ENCODE data around the gene MMP24.

The MMP24 gene

GRCh38 chr20:35298264-35298663 is 71.8 kb downstream of the MMP24 start:
- no peak overlapping the region for H3K23ac ChIP-seq (ENCODE audit: low read depth, low read length, poor library complexity)

GRCh38 chr20:35299780-35300179 is 73.3 kb downstream of the MMP24 start:
- WGBS, 2 donors (ENCODE audit: extremely low coverage in 2 of 2, insufficient read length in 2 of 2, insufficient replicate concordance in 1 of 2): no CpG with 5 or more reads among the region's 4 CpGs
- Histone ChIP-seq H3K4me3 (ENCODE audit: low read length in 2 of 2) (peak overlapping the region in 1 of 2 donors; percentile 46), H2BK120ac (ENCODE audit: low read depth, low read length) (no peak overlapping the region), H3K9me3 (replicated peaks in 1 of 2; ENCODE audit: control insufficient read depth in 2 of 2, insufficient read depth in 1 of 2, low read depth in 1 of 2, low read length in 2 of 2) (no peaks in the 10 kb centered on the region), H4K8ac (ENCODE audit: low read depth, low read length) (no peak overlapping the region), H3K23ac (ENCODE audit: low read depth, low read length, poor library complexity) (no peak overlapping the region), H3K4me2 (ENCODE audit: insufficient read depth, low read length, poor library complexity, severe bottlenecking) (no peak overlapping the region), H3K79me1 (ENCODE audit: low read depth, low read length) (no peaks in the 10 kb centered on the region), H3K36me3 (replicated peaks in 1 of 2; ENCODE audit: control insufficient read depth in 2 of 2, insufficient read depth in 2 of 2, low read length in 2 of 2) (peaks cover 0 to 3% of the 10 kb centered on the region in 2 donors), H4K91ac (ENCODE audit: low read depth, low read length, poor library complexity) (no peak overlapping the region), H3K4ac (ENCODE audit: low read length) (no peak overlapping the region), H2BK12ac (ENCODE audit: low read length) (no peak overlapping the region), H2BK15ac (ENCODE audit: low read length) (no peak overlapping the region), H3K27me3 (ENCODE audit: control insufficient read depth in 3 of 3, insufficient read depth in 3 of 3, low read depth in 1 of 3, low read length in 3 of 3) (peaks cover 0 to 4% (median 0%) of the 10 kb centered on the region in 3 experiments), H3K14ac (ENCODE audit: low read length) (no peak overlapping the region), H3K9ac (ENCODE audit: low read depth, low read length, poor library complexity) (no peak overlapping the region), H2AK5ac (ENCODE audit: low read depth, low read length) (no peak overlapping the region), H3K4me1 (ENCODE audit: control insufficient read depth in 2 of 2, insufficient read depth in 1 of 2, low read depth in 1 of 2, low read length in 2 of 2) (no peaks in the 10 kb centered on the region), H2AFZ (ENCODE audit: low read length) (no peak overlapping the region), H2BK5ac (ENCODE audit: low read length) (no peak overlapping the region), H3K27ac (replicated peaks; ENCODE audit: low read length) (no peak overlapping the region), H3K18ac (ENCODE audit: low read length) (no peak overlapping the region)
- no peak for DNase-seq (ENCODE audit: low spot score)

More at GRCh38 chr20:35298264-35298663, 71.8 kb downstream of the MMP24 start:
- Histone ChIP-seq H3K79me1 (ENCODE audit: low read depth, low read length) (no peaks in the 10 kb centered on the region), H2BK12ac (ENCODE audit: low read length) (no peak overlapping the region), H3K36me3 (replicated peaks in 1 of 2; ENCODE audit: control insufficient read depth in 2 of 2, insufficient read depth in 2 of 2, low read length in 2 of 2) (peaks cover 0 to 3% of the 10 kb centered on the region in 2 donors), H3K14ac (ENCODE audit: low read length) (no peak overlapping the region), H2AK5ac (ENCODE audit: low read depth, low read length) (peak overlapping the region; percentile 29), H3K27me3 (ENCODE audit: control insufficient read depth in 3 of 3, insufficient read depth in 3 of 3, low read depth in 1 of 3, low read length in 3 of 3) (peaks cover 0 to 13% (median 0%) of the 10 kb centered on the region in 3 experiments), H3K4me1 (ENCODE audit: control insufficient read depth in 2 of 2, insufficient read depth in 1 of 2, low read depth in 1 of 2, low read length in 2 of 2) (no peaks in the 10 kb centered on the region), H4K8ac (ENCODE audit: low read depth, low read length) (no peak overlapping the region), H2BK5ac (ENCODE audit: low read length) (no peak overlapping the region), H3K4me3 (ENCODE audit: low read length in 2 of 2) (no peak overlapping the region), H2BK120ac (ENCODE audit: low read depth, low read length) (no peak overlapping the region), H2AFZ (ENCODE audit: low read length) (no peak overlapping the region), H3K9me3 (replicated peaks in 1 of 2; ENCODE audit: control insufficient read depth in 2 of 2, insufficient read depth in 1 of 2, low read depth in 1 of 2, low read length in 2 of 2) (no peaks in the 10 kb centered on the region), H3K9ac (ENCODE audit: low read depth, low read length, poor library complexity) (no peak overlapping the region), H3K4me2 (ENCODE audit: insufficient read depth, low read length, poor library complexity, severe bottlenecking) (no peak overlapping the region), H4K91ac (ENCODE audit: low read depth, low read length, poor library complexity) (no peak overlapping the region), H3K4ac (ENCODE audit: low read length) (no peak overlapping the region), H2BK15ac (ENCODE audit: low read length) (no peak overlapping the region), H3K18ac (ENCODE audit: low read length) (no peak overlapping the region), H3K27ac (replicated peaks; ENCODE audit: low read length) (no peak overlapping the region)
- no CpG with 5 or more reads among the region's 5 CpGs for WGBS, 2 donors (ENCODE audit: extremely low coverage in 2 of 2, insufficient read length in 2 of 2, insufficient replicate concordance in 1 of 2)
- no peak for DNase-seq (ENCODE audit: low spot score)

- H3K9me3 ChIP-seq (replicated peaks in 1 of 2; ENCODE audit: control insufficient read depth in 2 of 2, insufficient read depth in 1 of 2, low read depth in 1 of 2, low read length in 2 of 2): no peaks in the 10 kb centered on the region
- H3K36me3 ChIP-seq (replicated peaks in 1 of 2; ENCODE audit: control insufficient read depth in 2 of 2, insufficient read depth in 2 of 2, low read length in 2 of 2): peaks cover 0 to 3% of the 10 kb centered on the region in 2 donors
- H2AFZ ChIP-seq (ENCODE audit: low read length): no peak overlapping the region
- no peak overlapping the region for H2BK15ac ChIP-seq (ENCODE audit: low read length)
- no peak overlapping the region for H2AK5ac ChIP-seq (ENCODE audit: low read depth, low read length)
- H3K9ac ChIP-seq (ENCODE audit: low read depth, low read length, poor library complexity): no peak overlapping the region
- DNase-seq (ENCODE audit: low spot score): no peak
- H3K4me1 ChIP-seq (ENCODE audit: control insufficient read depth in 2 of 2, insufficient read depth in 1 of 2, low read depth in 1 of 2, low read length in 2 of 2): peaks cover 0 to 1% of the 10 kb centered on the region in 2 donors
- no peak overlapping the region for H4K91ac ChIP-seq (ENCODE audit: low read depth, low read length, poor library complexity)
- H3K27me3 ChIP-seq (ENCODE audit: control insufficient read depth in 3 of 3, insufficient read depth in 3 of 3, low read depth in 1 of 3, low read length in 3 of 3): peaks cover 0 to 2% (median 0%) of the 10 kb centered on the region in 3 experiments
- no CpG with 5 or more reads among the region's 4 CpGs for WGBS, 2 donors (ENCODE audit: extremely low coverage in 2 of 2, insufficient read length in 2 of 2, insufficient replicate concordance in 1 of 2)
- H3K23ac ChIP-seq (ENCODE audit: low read depth, low read length, poor library complexity): no peak overlapping the region
- no peak overlapping the region for H3K27ac ChIP-seq (replicated peaks; ENCODE audit: low read length)
- no peak overlapping the region for H3K18ac ChIP-seq (ENCODE audit: low read length)
- H4K8ac ChIP-seq (ENCODE audit: low read depth, low read length): no peak overlapping the region
- no peak overlapping the region for H3K4me3 ChIP-seq (ENCODE audit: low read length in 2 of 2)
- H3K14ac ChIP-seq (ENCODE audit: low read length): no peak overlapping the region
- no peak overlapping the region for H3K4me2 ChIP-seq (ENCODE audit: insufficient read depth, low read length, poor library complexity, severe bottlenecking)
- H2BK5ac ChIP-seq (ENCODE audit: low read length): no peak overlapping the region
- no peak overlapping the region for H2BK120ac ChIP-seq (ENCODE audit: low read depth, low read length)
- no peak overlapping the region for H2BK12ac ChIP-seq (ENCODE audit: low read length)
- H3K4ac ChIP-seq (ENCODE audit: low read length): no peak overlapping the region
- H3K79me1 ChIP-seq (ENCODE audit: low read depth, low read length): no peaks in the 10 kb centered on the region
Measured at GRCh38 chr20:35300469-35301262, 74.2 kb downstream of the MMP24 start.

- Histone ChIP-seq H2BK12ac (ENCODE audit: low read length) (no peak overlapping the region), H3K23ac (ENCODE audit: low read depth, low read length, poor library complexity) (no peak overlapping the region), H3K4me2 (ENCODE audit: insufficient read depth, low read length, poor library complexity, severe bottlenecking) (no peak overlapping the region), H3K4me1 (ENCODE audit: control insufficient read depth in 2 of 2, insufficient read depth in 1 of 2, low read depth in 1 of 2, low read length in 2 of 2) (peaks cover 0 to 4% of the 10 kb centered on the region in 2 donors), H3K9me3 (replicated peaks in 1 of 2; ENCODE audit: control insufficient read depth in 2 of 2, insufficient read depth in 1 of 2, low read depth in 1 of 2, low read length in 2 of 2) (no peaks in the 10 kb centered on the region), H2AK5ac (ENCODE audit: low read depth, low read length) (no peak overlapping the region), H3K9ac (ENCODE audit: low read depth, low read length, poor library complexity) (no peak overlapping the region), H4K8ac (ENCODE audit: low read depth, low read length) (no peak overlapping the region), H3K18ac (ENCODE audit: low read length) (no peak overlapping the region), H2AFZ (ENCODE audit: low read length) (no peak overlapping the region), H3K36me3 (replicated peaks in 1 of 2; ENCODE audit: control insufficient read depth in 2 of 2, insufficient read depth in 2 of 2, low read length in 2 of 2) (peaks cover 0 to 7% of the 10 kb centered on the region in 2 donors), H3K79me1 (ENCODE audit: low read depth, low read length) (no peaks in the 10 kb centered on the region), H2BK5ac (ENCODE audit: low read length) (no peak overlapping the region), H3K27me3 (ENCODE audit: control insufficient read depth in 3 of 3, insufficient read depth in 3 of 3, low read depth in 1 of 3, low read length in 3 of 3) (no peaks in the 10 kb centered on the region), H3K27ac (replicated peaks; ENCODE audit: low read length) (no peak overlapping the region), H3K4ac (ENCODE audit: low read length) (no peak overlapping the region), H2BK15ac (ENCODE audit: low read length) (no peak overlapping the region), H2BK120ac (ENCODE audit: low read depth, low read length) (no peak overlapping the region), H3K4me3 (ENCODE audit: low read length in 2 of 2) (no peak overlapping the region), H4K91ac (ENCODE audit: low read depth, low read length, poor library complexity) (no peak overlapping the region), H3K14ac (ENCODE audit: low read length) (no peak overlapping the region)
- WGBS, 2 donors (ENCODE audit: extremely low coverage in 2 of 2, insufficient read length in 2 of 2, insufficient replicate concordance in 1 of 2): no CpG with 5 or more reads among the region's 2 CpGs
- no peak for DNase-seq (ENCODE audit: low spot score)
Measured at GRCh38 chr20:35301426-35301825, 74.9 kb downstream of the MMP24 start.
